Endothelial cell of umbilical vein (primary cell): Measurements from ENCODE around the gene FOSL2. TPM values are rescaled to one million over a fixed set of nuclear protein-coding genes. Genes with fewer than 3 reads are reported as not detected.

ENCODE experiments used
- BruUV-seq: library from RNA; stranded (reverse); fragments of 400-500 nt; replicated peaks from 2 replicates; lab custom pipeline; 2021; lab: Mats Ljungman, UMichigan
- CTCF ChIA-PET: fragments of 300-600, 350-600 bp; sonication (Branson Sonifier 250); formaldehyde crosslinking; loops from one replicate; lab custom pipeline; 2021; ENCODE audit warnings: antibody characterized with exemption, inconsistent platforms; lab: Charles Lee
- POLR2A ChIA-PET: fragments of 300-600, 350-600 bp; sonication (Branson Sonifier 250); formaldehyde crosslinking; loops from one replicate; lab custom pipeline; 2021; ENCODE audit warnings: antibody characterized with exemption, inconsistent platforms; lab: Charles Lee
- DNase-seq: peaks from one replicate; pipeline ENCODE4 v3.0.0-alpha.2; 2011; ENCODE audit warnings: low read depth, low spot score
- FAIRE-seq: peaks from 2 replicates; lab custom pipeline; 2011; peaks lifted over from hg19 to GRCh38; lab: Jason Lieb, UNC
- H2AFZ ChIP-seq: 2 replicates; pipeline ENCODE4 v1.6.0; 2012; ENCODE audit warnings: low read depth, low read length, control low read depth, inconsistent platforms
- H3K27ac ChIP-seq: 2 replicates; pipeline ENCODE4 v1.5.1; 2011; ENCODE audit warnings: low read depth, mild to moderate bottlenecking, control low read depth, low read length, moderate library complexity; ENCODE audit not compliant: insufficient read depth
- H3K27me3 ChIP-seq, 2 experiments: 2 replicates each; pipeline versions ENCODE4 v1.6.0 to v1.6.1; 2011; ENCODE audit warnings: low read length in 2 of 2, mixed read lengths in 1 of 2; ENCODE audit not compliant: control insufficient read depth in 2 of 2, insufficient read depth in 2 of 2
- H3K36me3 ChIP-seq, 2 experiments: 2 replicates in 1 of 2; 3 replicates in 1 of 2; pipeline ENCODE4 v1.5.1; 2011; ENCODE audit warnings: low read length in 2 of 2, mild to moderate bottlenecking in 1 of 2, moderate library complexity in 1 of 2; ENCODE audit not compliant: control insufficient read depth in 2 of 2, insufficient read depth in 2 of 2; ENCODE audit errors: extremely low read depth in 1 of 2
- H3K4me1 ChIP-seq: 3 replicates; pipeline ENCODE4 v1.5.1; 2011; ENCODE audit warnings: mild to moderate bottlenecking, low read length; ENCODE audit not compliant: control insufficient read depth, insufficient read depth; ENCODE audit errors: extremely low read depth
- H3K4me2 ChIP-seq: 2 replicates; pipeline ENCODE4 v1.6.1; 2011; ENCODE audit warnings: low read length, control low read depth, mixed read lengths; ENCODE audit not compliant: insufficient read depth
- H3K4me3 ChIP-seq, 3 experiments: fragments of 200-600 bp in 1 of 3; sonication (generic), shearing (Covaris generic) in 1 of 3; replicated peaks in 1 of 3; 2 replicates each; pipeline ENCODE4 v1.5.1; 2011 to 2016; ENCODE audit warnings: control low read depth in 3 of 3, low read length in 3 of 3, mild to moderate bottlenecking in 2 of 3, inconsistent platforms in 1 of 3, low read depth in 1 of 3, moderate library complexity in 1 of 3; ENCODE audit not compliant: insufficient read depth in 1 of 3
- H3K79me2 ChIP-seq: 2 replicates; pipeline ENCODE4 v1.6.0; 2012; ENCODE audit warnings: low read length, inconsistent platforms; ENCODE audit not compliant: control insufficient read depth, insufficient read depth
- H3K9ac ChIP-seq: replicated peaks from 2 replicates; pipeline ENCODE3; 2011; ENCODE audit warnings: low read length, control low read depth; ENCODE audit not compliant: insufficient read depth; ENCODE audit errors: extremely low read depth
- H3K9me1 ChIP-seq: replicated peaks from 3 replicates; pipeline ENCODE4 v1.6.0; 2011; ENCODE audit warnings: mild to moderate bottlenecking, low read length; ENCODE audit not compliant: control insufficient read depth, insufficient read depth; ENCODE audit errors: extremely low read depth
- H3K9me3 ChIP-seq: replicated peaks from 2 replicates; pipeline ENCODE4 v1.5.1; 2012; ENCODE audit warnings: low read length, inconsistent platforms; ENCODE audit not compliant: control insufficient read depth, insufficient read depth
- H4K20me1 ChIP-seq: replicated peaks from 2 replicates; pipeline ENCODE3; 2011; ENCODE audit warnings: mild to moderate bottlenecking, low read length; ENCODE audit not compliant: control insufficient read depth, insufficient read depth; ENCODE audit errors: extremely low read depth
- EZH2 ChIP-seq: IDR thresholded peaks from 2 replicates; pipeline ENCODE4 v1.6.1; 2012; ENCODE audit warnings: borderline replicate concordance, low read depth, mild to moderate bottlenecking, moderate library complexity, low read length, inconsistent platforms; ENCODE audit not compliant: severe bottlenecking
- FOS ChIP-seq: IDR thresholded peaks from 2 replicates; pipeline ENCODE4 v1.6.1; 2011; ENCODE audit warnings: mild to moderate bottlenecking, low read length, moderate library complexity, borderline replicate concordance; ENCODE audit not compliant: insufficient read depth
- GATA2 ChIP-seq: IDR thresholded peaks from 2 replicates; pipeline ENCODE4 v1.7.0; 2011; ENCODE audit warnings: low read depth, mild to moderate bottlenecking, moderate library complexity, mixed read lengths, low read length; ENCODE audit not compliant: insufficient read length, insufficient read depth
- JUN ChIP-seq: IDR thresholded peaks from 2 replicates; pipeline ENCODE4 v1.6.1; 2011; ENCODE audit warnings: borderline replicate concordance, low read depth; ENCODE audit not compliant: insufficient read length, insufficient read depth
- MAX ChIP-seq: IDR thresholded peaks from 2 replicates; pipeline ENCODE4 v1.6.1; 2011; ENCODE audit not compliant: insufficient read depth, insufficient read length
- MYC ChIP-seq: IDR thresholded peaks from one replicate; pipeline ENCODE4 v1.6.1; 2011; ENCODE audit warnings: mild to moderate bottlenecking, low read depth, low read length
- POLR2A ChIP-seq: IDR thresholded peaks from 2 replicates; pipeline ENCODE4 v1.6.1; 2012; ENCODE audit warnings: low read depth, mild to moderate bottlenecking, control low read depth, low read length
- POLR2AphosphoS5 ChIP-seq: IDR thresholded peaks from 2 replicates; pipeline ENCODE4 v1.6.1; 2012; ENCODE audit warnings: low read depth, mild to moderate bottlenecking, control low read depth, low read length, moderate library complexity; ENCODE audit not compliant: insufficient read depth
- dilution Hi-C: fragments of 300-500 bp; cut with MboI; formaldehyde crosslinking; loops from one replicate; pipeline ENCODE4 v1.15.0; 2019; ENCODE audit warnings: low sequenced_read_pairs; ENCODE audit not compliant: extremely low pct_ligation_motif_present
- intact Hi-C: fragments of 100-400 bp; cut with micrococcal nuclease; formaldehyde crosslinking; loops from one replicate; pipeline ENCODE4 v1.10.0; 2022
- polyA plus RNA-seq, 4 experiments: library from polyadenylated mRNA; depleted of rRNA in 3 of 4; stranded (reverse) in 3 of 4; unstranded in 1 of 4; fragments of >200 nt; gene quantifications; 2 replicates each; pipeline versions ENCODE4 v1.2.1 to v1.2.3, GENCODE V29; 2011 to 2012; ENCODE audit warnings: missing spikeins in 1 of 4
- small RNA-seq: library from RNA; depleted of rRNA; stranded (forward); fragments of <200 nt; gene quantifications from one replicate; pipeline ENCODE3, GENCODE V24; 2012; ENCODE audit warnings: low replicate concordance, low read depth; ENCODE audit not compliant: insufficient read depth, insufficient read length
- total RNA-seq: library from RNA; stranded (reverse); gene quantifications from 2 replicates; pipeline ENCODE4 v1.2.3, GENCODE V29; 2021
- TF ChIP-seq, protein P1 (sequence below), 2 donors: IDR thresholded peaks; 1 replicate in 1 of 2; 2 replicates in 1 of 2; pipeline ENCODE4 v1.5.1; 2011; ENCODE audit warnings: low read length in 2 of 2, mild to moderate bottlenecking in 2 of 2, moderate library complexity in 2 of 2, control low read depth in 1 of 2, inconsistent platforms in 1 of 2, low read depth in 1 of 2; ENCODE audit not compliant: insufficient read depth in 1 of 2; ENCODE audit errors: extremely low read depth in 1 of 2

FOSL2 gene
- total and polyA plus RNA-seq, 2 donors (not counting 3 experiments of a cell fraction or from before 2014, with no cell fraction given): 43.9 to 85.3 TPM

DNA sequence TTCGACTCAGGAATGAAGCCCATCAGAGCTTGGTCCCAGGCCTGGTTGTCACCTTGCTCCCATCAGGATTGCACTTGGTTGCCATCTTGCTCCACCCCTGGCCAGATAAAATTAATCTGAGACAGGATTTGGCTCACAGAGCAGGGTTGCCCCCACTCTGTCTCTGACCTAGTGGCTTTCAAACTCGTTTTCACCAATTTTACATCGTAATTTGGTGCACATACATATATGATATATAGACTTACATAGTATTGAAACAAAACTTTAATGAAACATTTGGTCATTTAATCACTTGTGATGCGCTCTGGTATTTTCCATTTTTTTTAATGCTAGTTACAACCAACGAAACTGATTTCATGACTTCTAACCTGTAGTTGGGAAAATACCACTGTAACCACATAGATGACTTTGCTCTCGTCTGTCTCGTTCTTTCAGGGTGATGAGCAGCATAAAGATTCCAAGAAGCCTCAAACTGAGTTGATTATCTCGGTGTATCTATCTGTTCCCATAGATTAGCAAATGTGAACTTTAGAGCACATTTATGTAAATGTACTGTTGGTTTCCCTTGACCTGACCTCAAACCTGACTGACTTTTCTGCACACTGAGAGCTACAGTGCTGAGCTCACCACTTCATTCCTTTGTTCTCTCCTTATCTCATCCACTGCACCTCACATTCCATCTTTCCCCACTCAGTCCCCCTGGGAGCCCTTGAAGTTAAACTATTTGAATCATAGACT is 72.7 kb downstream of the FOSL2 start:
- CTCF ChIA-PET: interaction anchor here (0.9 to 1.9 kb wide), 3 partner anchors 11 to 16 kb away, joined by 3 to 5 read pairs (median 4); no protein-coding TSS in a partner anchor
- dilution Hi-C loops: no loop called here

More for the DNA sequence above, 72.7 kb downstream of the FOSL2 start:
- H3K9me3 ChIP-seq: no peaks in the 10 kb centered on the region
- DNase-seq (no peak), FAIRE-seq (no peak)
- H3K27me3 ChIP-seq: peaks cover 7 to 11% of the 10 kb centered on the region in 2 experiments
- no peak overlapping the region for H3K4me3 ChIP-seq
- intact Hi-C loops: no loop called here
- no peaks in the 10 kb centered on the region for H3K79me2 ChIP-seq
- POLR2A ChIA-PET: no interaction called here
- H3K4me1 ChIP-seq: peaks cover 3% of the 10 kb centered on the region
- no peak overlapping the region for H2AFZ ChIP-seq
- no peaks in the 10 kb centered on the region for H3K36me3 ChIP-seq
- H3K9me1 ChIP-seq: no peaks in the 10 kb centered on the region
- TF ChIP-seq JUN (no peak), EZH2 (no peak), POLR2A (no peak), GATA2 (no peak), FOS (no peak), MAX (no peak), POLR2AphosphoS5 (no peak), MYC (no peak)
- TF ChIP-seq, protein P1, sequence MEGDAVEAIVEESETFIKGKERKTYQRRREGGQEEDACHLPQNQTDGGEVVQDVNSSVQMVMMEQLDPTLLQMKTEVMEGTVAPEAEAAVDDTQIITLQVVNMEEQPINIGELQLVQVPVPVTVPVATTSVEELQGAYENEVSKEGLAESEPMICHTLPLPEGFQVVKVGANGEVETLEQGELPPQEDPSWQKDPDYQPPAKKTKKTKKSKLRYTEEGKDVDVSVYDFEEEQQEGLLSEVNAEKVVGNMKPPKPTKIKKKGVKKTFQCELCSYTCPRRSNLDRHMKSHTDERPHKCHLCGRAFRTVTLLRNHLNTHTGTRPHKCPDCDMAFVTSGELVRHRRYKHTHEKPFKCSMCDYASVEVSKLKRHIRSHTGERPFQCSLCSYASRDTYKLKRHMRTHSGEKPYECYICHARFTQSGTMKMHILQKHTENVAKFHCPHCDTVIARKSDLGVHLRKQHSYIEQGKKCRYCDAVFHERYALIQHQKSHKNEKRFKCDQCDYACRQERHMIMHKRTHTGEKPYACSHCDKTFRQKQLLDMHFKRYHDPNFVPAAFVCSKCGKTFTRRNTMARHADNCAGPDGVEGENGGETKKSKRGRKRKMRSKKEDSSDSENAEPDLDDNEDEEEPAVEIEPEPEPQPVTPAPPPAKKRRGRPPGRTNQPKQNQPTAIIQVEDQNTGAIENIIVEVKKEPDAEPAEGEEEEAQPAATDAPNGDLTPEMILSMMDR (IDR thresholded peaks at IDR 0.05; ENCODE audit: extremely low read depth in 1 of 2, insufficient read depth in 1 of 2, low read depth in 1 of 2, low read length in 2 of 2): no peak
- H3K4me2 ChIP-seq: no peak overlapping the region
- BruUV-seq: no TSS peak
- H3K27ac ChIP-seq: no peak overlapping the region
- H3K9ac ChIP-seq: no peak overlapping the region
- no peaks in the 10 kb centered on the region for H4K20me1 ChIP-seq

Small RNA genes within 50 kb of the gene (small RNA-seq; reads per million reads assigned to genes)
- gene AC104695.3: not detected
- not detected for gene SNRPGP7

Other genes starting within 250 kb of the FOSL2 start
- gene PLB1, start 103.2 kb downstream of the FOSL2 start, total RNA-seq: 0.80 and 1.1 TPM in 2 replicates
- gene PLB1, start 103.2 kb downstream of the FOSL2 start, polyA plus RNA-seq: 0.08 and 0.75 TPM in 2 replicates